LNCAP (cell line): Measurements from ENCODE around the gene OR2AE1.

Source experiments
- CTCF ChIP-seq: fragments of 450-650 bp; IDR thresholded peaks from 2 replicates; pipeline ENCODE4 v1.5.1; 2017; ENCODE audit warnings: mild to moderate bottlenecking

OR2AE1 gene

GRCh38 chr7:99899830-99900519 is 23.1 kb upstream of the OR2AE1 start:
- no peak for TF ChIP-seq CTCF

GRCh38 chr7:99898836-99899235 is 22.0 kb upstream of the OR2AE1 start:
- no peak for TF ChIP-seq CTCF

- no peak for TF ChIP-seq CTCF
Measured at GRCh38 chr7:99898023-99898357, 21.2 kb upstream of the OR2AE1 start.

- no peak for TF ChIP-seq CTCF
Measured at GRCh38 chr7:99897322-99898022, 20.6 kb upstream of the OR2AE1 start.

GRCh38 chr7:99894738-99895137 is 17.9 kb upstream of the OR2AE1 start:
- TF ChIP-seq CTCF = no peak

- TF ChIP-seq CTCF = no peak
Measured at GRCh38 chr7:99893280-99893679, 16.4 kb upstream of the OR2AE1 start.

- no peak for TF ChIP-seq CTCF
Measured at GRCh38 chr7:99881370-99881769, 4.5 kb upstream of the OR2AE1 start.
